ENCODE results near the gene CARS1. TPM values are rescaled to one million over a fixed set of nuclear protein-coding genes. Genes with fewer than 3 reads are reported as not detected.

The CARS1 gene
- total RNA-seq, 1 experiment from 2014 or later, result 57.2 TPM

GRCh38 chr11:2992234-2992996 is 64.8 kb downstream of the CARS1 start, which contains the start of gene NAP1L4:
TSS of gene NAP1L4 (minus strand) at chr11:2992329. CDS start at chr11:2979220, 13,109 bp downstream.
- peak; percentile 95 for DNase-seq (ENCODE audit: low spot score)

GRCh38 chr11:2991452-2992233 is 65.6 kb downstream of the CARS1 start:
- no peak for DNase-seq (ENCODE audit: low spot score)

- DNase-seq (ENCODE audit: low spot score), result peak; percentile 23
Observed at GRCh38 chr11:2990617-2991451, 66.4 kb downstream of the CARS1 start.

GRCh38 chr11:2989551-2989950 is 67.7 kb downstream of the CARS1 start:
- no peak for DNase-seq (ENCODE audit: low spot score)

DNA sequence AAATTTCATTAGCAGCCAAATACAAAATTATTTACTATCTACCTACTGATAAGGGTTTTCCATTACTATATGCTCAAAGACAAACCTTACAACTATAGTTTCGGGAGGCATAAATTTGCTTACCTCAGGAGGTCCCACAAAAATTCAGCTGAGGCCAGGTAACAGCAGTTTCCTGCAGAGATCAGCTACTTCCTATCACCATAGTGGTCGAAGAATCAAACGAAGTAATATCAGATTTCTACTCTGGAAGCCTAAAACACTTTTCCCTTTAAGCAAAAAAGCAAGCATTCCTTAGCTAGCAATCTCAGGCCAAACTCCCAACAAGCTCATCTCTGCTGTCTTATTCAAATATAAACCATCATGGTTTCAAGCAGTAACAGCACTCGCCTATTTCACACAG is 68.2 kb downstream of the CARS1 start:
- DNase-seq (ENCODE audit: low spot score), result no peak

DNA sequence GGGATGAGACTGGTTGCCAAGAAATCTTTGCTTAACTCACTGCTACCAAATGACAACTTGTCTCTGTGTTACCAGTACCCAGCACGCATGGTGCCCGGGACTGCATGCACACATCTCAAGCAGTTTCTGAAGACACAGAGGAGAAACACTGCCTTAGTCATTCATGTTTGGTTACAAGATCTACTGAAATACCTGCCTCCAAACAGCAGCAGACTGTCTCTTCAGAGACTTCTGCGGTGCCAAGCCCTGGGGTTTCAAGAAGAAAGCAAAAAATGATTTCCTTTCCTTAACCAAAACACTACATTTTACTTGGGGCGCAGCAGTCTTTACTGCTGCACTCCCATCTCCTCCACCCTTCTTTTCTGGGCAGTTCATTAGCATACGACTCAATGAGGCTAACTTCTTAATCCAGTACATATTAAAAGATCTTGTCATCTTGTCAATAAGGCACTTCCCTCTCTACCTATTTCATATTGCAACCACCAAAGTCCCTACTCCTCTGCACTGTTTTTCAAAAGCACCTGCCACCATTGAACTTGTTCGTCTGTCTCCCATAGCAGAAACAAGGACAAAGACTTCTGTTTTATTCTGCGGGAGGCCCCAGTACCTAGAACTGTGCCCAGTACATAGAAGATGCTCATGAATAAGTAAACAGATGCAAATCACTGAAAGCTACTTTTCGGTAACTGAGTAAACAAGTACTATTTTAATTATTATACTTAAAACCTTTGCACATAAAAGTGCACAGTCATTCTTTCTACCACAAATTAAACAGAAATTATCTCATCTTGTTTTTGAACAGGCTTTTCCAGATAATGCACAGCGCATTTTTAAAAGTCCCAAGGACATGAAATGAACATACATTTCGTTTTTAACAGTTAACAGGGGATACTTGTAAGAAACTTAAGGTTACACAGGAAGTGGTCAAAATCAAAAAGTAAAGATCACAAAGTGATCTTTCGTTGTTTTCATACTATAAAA is 69.1 kb downstream of the CARS1 start:
- no peak for DNase-seq (ENCODE audit: low spot score)

DNA sequence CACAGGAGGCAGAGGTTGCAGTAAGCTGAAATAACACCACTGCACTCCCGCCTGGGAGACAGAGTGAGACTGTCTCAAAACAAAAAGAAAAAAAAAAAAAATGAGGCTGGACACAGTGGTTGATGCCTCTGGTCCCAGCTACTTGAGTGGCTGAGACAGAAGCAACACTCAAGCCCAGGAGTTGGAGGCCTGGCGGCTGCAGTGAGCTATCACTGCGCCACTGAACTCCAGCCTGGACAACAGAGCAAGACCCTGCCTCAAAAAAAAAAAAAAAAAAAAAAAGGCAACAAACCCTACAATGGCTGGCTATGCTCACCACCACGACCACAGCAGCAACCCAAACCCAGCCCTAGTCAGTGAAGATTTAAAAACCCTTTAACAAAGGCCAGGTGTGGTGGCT is 73.3 kb downstream of the CARS1 start:
- no peak for DNase-seq (ENCODE audit: low spot score)

GRCh38 chr11:2982214-2982613 is 75.0 kb downstream of the CARS1 start:
- no peak for DNase-seq (ENCODE audit: low spot score)

- no peak for DNase-seq (ENCODE audit: low spot score)
Observed at GRCh38 chr11:2981130-2981529, 76.1 kb downstream of the CARS1 start.

DNA sequence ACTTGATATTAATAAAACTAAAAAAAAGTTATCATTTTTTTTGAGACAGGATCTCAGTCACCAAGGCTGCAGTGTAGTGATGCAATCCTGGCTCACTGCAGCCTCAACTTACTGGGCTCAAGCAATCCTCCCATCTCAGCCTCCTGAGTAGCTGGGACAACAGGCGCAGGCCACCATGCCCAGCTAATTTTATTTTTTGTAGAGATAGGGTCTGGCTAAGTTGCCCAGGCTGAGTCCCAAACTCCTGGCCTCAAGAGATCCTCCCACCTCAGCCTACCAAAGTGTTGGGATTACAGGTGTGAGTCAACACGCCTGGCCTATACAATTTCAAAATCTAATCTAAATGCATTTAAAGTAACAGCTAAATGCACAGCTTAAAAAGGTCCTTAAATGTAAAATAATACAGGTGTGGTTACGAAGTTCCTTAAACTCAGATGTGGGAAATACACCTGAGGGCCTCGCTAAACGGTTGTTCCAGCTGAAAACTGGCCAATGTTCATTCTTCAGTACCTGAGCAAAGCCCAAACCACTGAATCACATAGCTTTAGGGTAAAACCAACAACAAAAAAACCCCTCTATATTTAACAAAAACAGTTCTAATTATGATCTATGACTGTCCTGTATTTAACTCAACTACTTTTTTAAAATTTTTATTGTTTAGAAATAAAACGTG is 76.9 kb downstream of the CARS1 start:
- no peak for DNase-seq (ENCODE audit: low spot score)

- no peak for DNase-seq (ENCODE audit: low spot score)
Observed at GRCh38 chr11:2977113-2977512, 80.1 kb downstream of the CARS1 start.

DNA sequence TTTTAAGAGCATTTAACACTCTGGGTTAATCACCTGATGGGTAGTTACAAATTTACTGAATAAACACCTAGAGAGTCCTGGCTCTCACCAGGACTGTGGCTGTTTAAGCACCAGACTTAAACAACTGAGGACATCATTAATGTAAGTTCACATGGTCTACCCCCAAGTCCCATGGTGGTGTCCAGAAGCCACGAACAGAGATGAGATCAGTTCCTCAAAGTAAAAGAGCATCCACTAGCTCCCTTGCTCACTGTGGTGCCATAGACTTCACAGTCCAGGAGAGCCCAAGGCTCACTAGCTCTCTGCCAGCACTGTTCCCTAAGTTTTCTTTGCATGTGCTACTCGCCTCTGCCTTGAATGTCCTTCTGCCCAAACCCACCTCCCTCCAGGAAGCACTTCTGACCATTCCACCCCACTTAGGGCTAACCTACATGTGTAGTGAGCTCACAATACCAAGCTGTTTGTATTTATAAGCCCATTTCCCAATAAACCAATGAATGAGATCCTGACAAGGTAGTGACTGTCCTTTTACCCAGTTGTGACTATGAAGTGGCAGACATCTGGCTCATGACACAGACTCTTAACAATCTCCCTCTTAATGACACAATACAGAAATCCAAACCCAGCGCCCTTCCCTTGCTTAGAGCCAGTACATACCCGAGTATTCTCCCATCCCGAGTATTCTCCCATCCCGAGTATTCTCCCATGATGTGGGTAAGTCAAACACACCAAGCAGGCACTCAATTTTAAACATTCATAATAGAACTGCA is 80.7 kb downstream of the CARS1 start:
- DNase-seq (ENCODE audit: low spot score), result no peak

- peak; percentile 36 for DNase-seq (ENCODE audit: low spot score)
Observed at GRCh38 chr11:2975594-2975993, 81.6 kb downstream of the CARS1 start.

- DNase-seq (ENCODE audit: low spot score), result no peak
Observed at GRCh38 chr11:2974272-2974671, 83.0 kb downstream of the CARS1 start.

- DNase-seq (ENCODE audit: low spot score), result no peak
Observed at GRCh38 chr11:2968341-2968900, 88.8 kb downstream of the CARS1 start.

GRCh38 chr11:2964782-2965181 is 92.4 kb downstream of the CARS1 start:
- no peak for DNase-seq (ENCODE audit: low spot score)

- DNase-seq (ENCODE audit: low spot score), result no peak
Observed at GRCh38 chr11:2963761-2964160, 93.5 kb downstream of the CARS1 start.

- DNase-seq (ENCODE audit: low spot score), result no peak
Observed at GRCh38 chr11:2963112-2963754, 94.0 kb downstream of the CARS1 start.

DNA sequence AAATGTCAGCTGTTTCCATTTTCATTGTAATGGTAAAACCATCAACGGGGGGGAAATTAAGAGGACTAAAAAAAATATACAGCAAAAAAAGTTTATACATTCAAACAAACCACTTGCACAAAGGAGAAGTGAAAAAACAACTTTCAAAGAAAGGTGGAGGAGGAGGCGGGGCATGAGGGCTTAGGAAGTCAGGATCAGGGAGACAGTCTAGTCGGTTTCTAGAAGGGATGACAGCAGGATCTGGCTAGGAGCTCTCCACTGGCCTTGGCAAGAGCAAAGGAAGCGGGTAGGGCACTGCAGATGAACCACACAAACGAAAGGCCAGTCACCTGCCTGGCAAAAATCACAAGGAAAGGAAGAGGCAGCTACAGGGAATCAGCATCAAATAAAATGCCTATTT is 96.1 kb downstream of the CARS1 start:
- DNase-seq (ENCODE audit: low spot score), result no peak
